ENCODE data around the gene PAPOLG.

The PAPOLG gene

DNA sequence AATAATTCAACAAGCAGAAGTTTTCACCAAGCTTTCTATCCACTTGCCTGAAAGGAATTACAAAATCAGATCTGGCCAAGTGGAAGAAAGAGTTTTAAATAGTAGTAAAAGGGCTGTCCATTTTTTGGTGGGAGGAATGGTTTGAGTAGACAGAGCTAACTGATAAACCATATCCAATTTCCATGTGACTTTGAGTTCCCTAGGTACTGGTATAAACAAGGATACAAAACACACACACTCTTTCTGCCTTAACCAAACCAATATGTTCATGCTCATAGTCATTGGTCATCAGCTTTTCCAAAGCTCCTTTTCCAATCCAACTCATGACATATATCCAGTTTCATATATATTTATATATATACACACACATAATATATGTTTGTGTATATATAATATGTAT lies 75.9 kb downstream of the PAPOLG start:
- Histone ChIP-seq H3K36me3 (ENCODE audit: insufficient read depth) (no peaks in the 10 kb centered on the region), H3K4me1 (ENCODE audit: low read depth, poor library complexity, severe bottlenecking) (peaks cover 23% of the 10 kb centered on the region), H3K9ac (no peak overlapping the region), H3K4me2 (no peak overlapping the region), H3K27me3 (ENCODE audit: insufficient read depth, low read depth) (no peaks in the 10 kb centered on the region), H4K20me1 (ENCODE audit: insufficient read depth) (no peaks in the 10 kb centered on the region), H2AFZ (ENCODE audit: low read depth) (no peak overlapping the region), H3K27ac (no peak overlapping the region), H3K4me3 (IDR thresholded peaks at IDR 0.05; ENCODE audit: insufficient read depth, low read depth, low read length) (no peak overlapping the region), H3K79me2 (ENCODE audit: insufficient read depth, low read depth) (no peaks in the 10 kb centered on the region)
- TF ChIP-seq, protein P1, sequence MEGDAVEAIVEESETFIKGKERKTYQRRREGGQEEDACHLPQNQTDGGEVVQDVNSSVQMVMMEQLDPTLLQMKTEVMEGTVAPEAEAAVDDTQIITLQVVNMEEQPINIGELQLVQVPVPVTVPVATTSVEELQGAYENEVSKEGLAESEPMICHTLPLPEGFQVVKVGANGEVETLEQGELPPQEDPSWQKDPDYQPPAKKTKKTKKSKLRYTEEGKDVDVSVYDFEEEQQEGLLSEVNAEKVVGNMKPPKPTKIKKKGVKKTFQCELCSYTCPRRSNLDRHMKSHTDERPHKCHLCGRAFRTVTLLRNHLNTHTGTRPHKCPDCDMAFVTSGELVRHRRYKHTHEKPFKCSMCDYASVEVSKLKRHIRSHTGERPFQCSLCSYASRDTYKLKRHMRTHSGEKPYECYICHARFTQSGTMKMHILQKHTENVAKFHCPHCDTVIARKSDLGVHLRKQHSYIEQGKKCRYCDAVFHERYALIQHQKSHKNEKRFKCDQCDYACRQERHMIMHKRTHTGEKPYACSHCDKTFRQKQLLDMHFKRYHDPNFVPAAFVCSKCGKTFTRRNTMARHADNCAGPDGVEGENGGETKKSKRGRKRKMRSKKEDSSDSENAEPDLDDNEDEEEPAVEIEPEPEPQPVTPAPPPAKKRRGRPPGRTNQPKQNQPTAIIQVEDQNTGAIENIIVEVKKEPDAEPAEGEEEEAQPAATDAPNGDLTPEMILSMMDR (conservative IDR thresholded peaks at IDR 0.05; ENCODE audit: low read depth, low read length), result no peak

- Histone ChIP-seq H3K4me3 (IDR thresholded peaks at IDR 0.05; ENCODE audit: insufficient read depth, low read depth, low read length) (no peak overlapping the region), H3K36me3 (ENCODE audit: insufficient read depth) (no peaks in the 10 kb centered on the region), H2AFZ (ENCODE audit: low read depth) (no peak overlapping the region), H3K27me3 (ENCODE audit: insufficient read depth, low read depth) (no peaks in the 10 kb centered on the region), H3K9ac (no peak overlapping the region), H3K27ac (no peak overlapping the region), H3K4me1 (ENCODE audit: low read depth, poor library complexity, severe bottlenecking) (peaks cover 26% of the 10 kb centered on the region), H4K20me1 (ENCODE audit: insufficient read depth) (no peaks in the 10 kb centered on the region), H3K4me2 (no peak overlapping the region), H3K79me2 (ENCODE audit: insufficient read depth, low read depth) (no peaks in the 10 kb centered on the region)
- TF ChIP-seq, protein P1 (conservative IDR thresholded peaks at IDR 0.05; ENCODE audit: low read depth, low read length), result no peak
Observed at GRCh38 chr2:60832621-60833020, 76.6 kb downstream of the PAPOLG start.

- H3K27ac ChIP-seq, result no peak overlapping the region
- H4K20me1 ChIP-seq (ENCODE audit: insufficient read depth), result no peaks in the 10 kb centered on the region
- H3K4me2 ChIP-seq, result no peak overlapping the region
- no peaks in the 10 kb centered on the region for H3K36me3 ChIP-seq (ENCODE audit: insufficient read depth)
- no peak overlapping the region for H2AFZ ChIP-seq (ENCODE audit: low read depth)
- H3K27me3 ChIP-seq (ENCODE audit: insufficient read depth, low read depth), result no peaks in the 10 kb centered on the region
- peaks cover 32% of the 10 kb centered on the region for H3K4me1 ChIP-seq (ENCODE audit: low read depth, poor library complexity, severe bottlenecking)
- no peak overlapping the region for H3K9ac ChIP-seq
- no peaks in the 10 kb centered on the region for H3K79me2 ChIP-seq (ENCODE audit: insufficient read depth, low read depth)
- TF ChIP-seq, protein P1 (conservative IDR thresholded peaks at IDR 0.05; ENCODE audit: low read depth, low read length), result no peak
- H3K4me3 ChIP-seq (IDR thresholded peaks at IDR 0.05; ENCODE audit: insufficient read depth, low read depth, low read length), result no peak overlapping the region
Observed at GRCh38 chr2:60834270-60834717, 78.2 kb downstream of the PAPOLG start.

DNA sequence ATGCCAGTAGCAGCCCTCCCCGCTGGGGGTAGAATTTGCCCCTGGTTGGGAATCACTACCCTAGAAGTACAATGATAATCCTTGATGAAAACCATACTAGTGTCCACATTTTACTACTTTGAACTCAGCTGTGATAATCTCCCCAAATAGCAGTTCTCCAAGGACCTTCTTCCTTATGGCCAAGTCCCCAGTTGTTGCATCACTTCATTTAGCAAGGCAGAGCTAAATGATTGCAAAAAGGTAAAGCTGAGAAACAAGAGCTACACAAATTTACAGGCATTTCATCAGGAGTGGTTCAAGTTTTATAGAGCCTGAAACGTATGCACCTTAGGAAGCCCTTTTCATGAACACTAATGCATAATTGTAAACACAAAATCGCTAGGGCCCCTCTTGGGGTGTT lies 80.4 kb downstream of the PAPOLG start:
- Histone ChIP-seq H3K27me3 (ENCODE audit: insufficient read depth, low read depth) (no peaks in the 10 kb centered on the region), H3K9ac (no peak overlapping the region), H2AFZ (ENCODE audit: low read depth) (no peak overlapping the region), H3K36me3 (ENCODE audit: insufficient read depth) (no peaks in the 10 kb centered on the region), H3K27ac (no peak overlapping the region), H3K4me1 (ENCODE audit: low read depth, poor library complexity, severe bottlenecking) (peaks cover 54% of the 10 kb centered on the region), H3K4me3 (IDR thresholded peaks at IDR 0.05; ENCODE audit: insufficient read depth, low read depth, low read length) (no peak overlapping the region), H4K20me1 (ENCODE audit: insufficient read depth) (no peaks in the 10 kb centered on the region), H3K79me2 (ENCODE audit: insufficient read depth, low read depth) (no peaks in the 10 kb centered on the region), H3K4me2 (peak overlapping the region; percentile 5; the same call in 1 of the 2 replicates)
- TF ChIP-seq, protein P1 (conservative IDR thresholded peaks at IDR 0.05; ENCODE audit: low read depth, low read length), result no peak
